ENCODE data around the gene CDH2.

- TF ChIP-seq NR2F2 (IDR thresholded peaks at IDR 0.05) = no peak
- TF ChIP-seq HNF4G (IDR thresholded peaks at IDR 0.05) = no peak
- no peak for TF ChIP-seq REST (IDR thresholded peaks at IDR 0.05)
- no peak for TF ChIP-seq YY1 (IDR thresholded peaks at IDR 0.05)
- no peak for TF ChIP-seq CTCF (IDR thresholded peaks at IDR 0.05; ENCODE audit: low read depth, low read length, missing input control)
- TF ChIP-seq JUND (IDR thresholded peaks at IDR 0.05) = no peak
Measured at GRCh38 chr18:28039691-28040090, 137.2 kb downstream of the CDH2 start.
